Stimulated activated CD4-positive, alpha-beta T cell treated with anti-CD3 and anti-CD28 coated beads, TNF-alpha, amount 100 ng/mL, for 24 hours (primary cell): ENCODE measurements around the gene CADM1.

Experiments
- DNase-seq, 3 experiments: peaks; one replicate each; pipeline ENCODE4 v3.0.0-alpha.2; 2020; ENCODE audit warnings: low read depth in 3 of 3

CADM1 gene

DNA sequence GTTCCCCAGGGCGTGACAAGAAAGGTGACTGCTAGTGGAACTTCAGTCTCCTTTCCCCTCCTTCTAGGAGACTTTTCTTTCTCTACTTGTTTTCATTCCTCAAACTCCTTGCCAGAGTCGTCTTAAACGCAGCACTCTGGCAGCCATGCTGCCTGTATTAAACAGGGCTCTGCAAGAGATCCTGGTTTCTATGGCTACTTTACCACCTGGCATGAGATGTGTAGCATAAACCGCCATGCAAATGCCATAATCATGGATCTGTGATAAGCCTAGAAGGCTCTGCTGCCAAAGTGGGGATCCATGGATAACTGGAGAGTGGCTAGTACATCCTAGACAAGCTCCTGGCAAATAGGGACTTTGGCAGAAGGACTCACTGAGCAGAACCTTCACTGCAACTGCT, 321.1 kb downstream of the CADM1 start:
- no peak for DNase-seq

DNA sequence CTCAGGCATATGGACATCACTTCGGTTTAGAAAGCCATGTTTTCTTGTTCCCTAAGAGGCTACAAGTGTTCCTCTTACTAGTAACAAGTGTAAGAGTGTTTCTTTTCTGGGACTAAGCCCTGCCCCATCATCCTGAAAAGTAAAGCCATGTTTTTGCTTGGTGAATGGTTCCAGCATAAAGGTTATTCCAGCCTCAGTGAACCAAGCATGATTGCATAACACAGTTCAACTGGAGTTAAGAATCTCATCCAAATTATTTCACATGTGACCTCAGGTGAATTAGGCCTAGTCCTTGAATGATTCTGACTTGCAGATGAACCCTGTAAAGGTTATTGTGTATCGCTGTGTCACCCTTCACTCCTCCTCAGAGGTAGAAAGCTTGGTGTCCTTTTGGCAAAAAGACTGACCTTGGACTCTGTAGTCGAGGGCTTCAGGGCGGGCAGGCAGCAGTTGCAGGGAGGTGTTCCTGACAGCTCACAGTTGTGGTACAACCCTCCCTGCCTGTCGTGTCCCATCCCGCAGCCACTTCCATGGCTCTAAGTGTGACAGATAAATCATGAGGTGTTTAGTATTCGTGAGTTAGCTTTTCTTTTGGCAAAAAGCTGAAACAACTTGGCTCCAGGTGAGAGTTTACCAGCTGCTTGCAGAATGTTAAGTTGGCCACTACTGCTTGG, 321.8 kb downstream of the CADM1 start:
- no peak for DNase-seq

- DNase-seq: no peak
Observed at GRCh38 chr11:115181538-115181937, 322.7 kb downstream of the CADM1 start.

GRCh38 chr11:115180272-115180671, 323.9 kb downstream of the CADM1 start:
- no peak for DNase-seq

GRCh38 chr11:115179636-115180035, 324.6 kb downstream of the CADM1 start:
- DNase-seq: no peak

DNA sequence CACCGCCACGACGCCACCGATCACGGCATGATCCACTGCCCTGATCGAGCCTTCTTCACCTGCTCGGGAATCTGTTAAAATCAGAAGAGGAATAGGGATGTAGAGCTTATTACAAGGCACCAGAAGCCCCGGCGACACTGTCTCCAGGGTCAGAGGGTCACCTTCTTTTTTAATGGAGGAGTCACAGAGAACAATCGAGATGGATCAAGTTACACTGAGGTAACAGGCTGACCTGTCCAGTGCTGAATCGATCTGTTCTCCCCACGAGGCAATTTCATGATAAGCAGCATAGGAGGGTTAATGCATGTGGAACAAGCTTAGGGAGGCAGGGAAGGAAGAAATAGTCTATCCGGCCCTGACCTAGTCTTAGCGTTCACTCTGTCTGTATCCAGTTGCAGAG, 325.5 kb downstream of the CADM1 start:
- no peak for DNase-seq

- no peak for DNase-seq
Observed at GRCh38 chr11:115173136-115173535, 331.1 kb downstream of the CADM1 start.

- peak in 1 of 3 experiments; percentile 2 for DNase-seq
Observed at GRCh38 chr11:115170133-115170815, 333.9 kb downstream of the CADM1 start.

GRCh38 chr11:115169251-115169650, 335.0 kb downstream of the CADM1 start:
- DNase-seq: no peak

GRCh38 chr11:115168686-115169085, 335.5 kb downstream of the CADM1 start:
- no peak for DNase-seq

- DNase-seq: no peak
Observed at GRCh38 chr11:115168229-115168671, 336.0 kb downstream of the CADM1 start.

DNA sequence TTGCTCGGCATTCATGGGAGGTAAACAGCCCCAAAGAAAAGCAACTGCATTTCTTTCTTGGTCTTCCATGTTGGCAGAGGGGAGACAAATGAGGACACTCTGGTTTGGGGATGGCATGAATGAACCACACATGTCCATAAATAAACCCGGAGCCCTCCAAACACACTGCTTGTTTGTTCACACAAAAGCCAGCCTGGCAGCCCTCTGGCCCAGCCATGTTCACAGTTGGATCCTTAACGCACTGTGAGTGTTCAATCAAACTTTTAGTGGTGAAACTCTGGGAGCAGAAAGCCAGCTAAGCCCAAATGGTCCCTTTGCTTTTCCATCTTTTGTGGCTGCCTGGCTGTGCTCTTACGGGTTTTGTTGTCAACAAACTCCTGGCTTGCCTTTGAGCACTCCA, 336.8 kb downstream of the CADM1 start:
- DNase-seq: no peak

GRCh38 chr11:115166820-115167219, 337.4 kb downstream of the CADM1 start:
- no peak for DNase-seq

DNA sequence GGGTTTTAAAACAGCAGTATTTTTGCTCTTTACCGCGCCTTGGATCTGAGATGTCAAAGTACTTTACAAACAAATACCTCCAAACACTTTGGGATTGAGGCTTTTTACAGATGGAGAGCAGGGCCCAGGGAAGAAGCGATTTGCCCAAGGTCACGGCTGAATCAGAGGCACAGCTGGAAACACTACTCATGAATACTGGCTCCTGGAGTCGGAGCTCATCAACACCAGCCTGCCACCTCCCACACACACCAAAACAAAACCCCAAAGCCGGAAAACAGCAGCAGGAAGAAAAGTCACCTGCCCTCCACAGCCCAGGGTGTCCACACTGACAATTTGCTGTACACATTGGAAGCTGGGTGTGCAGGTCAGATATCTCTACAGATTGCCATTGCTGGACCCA, 339.4 kb downstream of the CADM1 start:
- DNase-seq: no peak

DNA sequence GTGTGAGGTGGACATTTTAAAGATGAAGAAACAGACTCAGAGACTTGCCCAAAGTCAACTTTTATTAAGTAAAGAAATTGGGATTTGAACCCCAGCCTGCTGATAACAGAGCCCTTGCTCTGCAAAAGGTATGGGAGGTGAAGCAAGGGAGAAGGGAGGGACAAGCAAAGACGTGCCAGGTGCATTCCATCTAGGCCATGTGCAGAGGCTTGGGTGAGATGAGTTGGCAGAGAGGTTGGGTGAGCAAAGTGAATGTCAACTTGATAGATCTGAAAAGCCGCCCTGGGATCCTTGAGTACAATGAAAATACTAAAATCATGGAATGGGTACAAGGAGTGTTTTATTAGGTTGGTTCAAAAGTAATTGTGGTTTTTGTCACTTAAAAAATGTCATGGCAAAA, 341.3 kb downstream of the CADM1 start:
- DNase-seq: no peak

- no peak for DNase-seq
Observed at GRCh38 chr11:115161876-115162275, 342.3 kb downstream of the CADM1 start.

GRCh38 chr11:115159207-115159606, 345.0 kb downstream of the CADM1 start:
- DNase-seq: no peak

DNA sequence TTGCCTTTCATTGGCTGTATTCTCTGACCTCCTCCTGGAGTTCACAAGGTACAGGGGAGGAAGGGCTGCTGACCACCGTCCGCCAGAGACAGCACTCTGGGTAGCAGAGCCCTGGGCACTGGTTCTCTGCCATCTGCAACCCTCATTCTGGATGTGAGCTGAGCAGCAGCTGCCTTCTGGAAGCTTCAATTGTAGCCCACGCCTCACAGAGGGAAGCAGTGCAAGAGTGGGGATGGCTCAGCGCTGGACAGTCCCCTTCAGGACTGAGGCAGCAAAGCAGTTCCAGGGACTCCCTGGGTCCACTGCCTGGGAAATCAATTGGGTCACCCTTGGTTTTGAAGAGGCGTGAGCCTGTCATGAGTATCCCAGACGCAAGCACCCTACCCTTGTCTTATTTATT, 346.2 kb downstream of the CADM1 start:
- no peak for DNase-seq

DNA sequence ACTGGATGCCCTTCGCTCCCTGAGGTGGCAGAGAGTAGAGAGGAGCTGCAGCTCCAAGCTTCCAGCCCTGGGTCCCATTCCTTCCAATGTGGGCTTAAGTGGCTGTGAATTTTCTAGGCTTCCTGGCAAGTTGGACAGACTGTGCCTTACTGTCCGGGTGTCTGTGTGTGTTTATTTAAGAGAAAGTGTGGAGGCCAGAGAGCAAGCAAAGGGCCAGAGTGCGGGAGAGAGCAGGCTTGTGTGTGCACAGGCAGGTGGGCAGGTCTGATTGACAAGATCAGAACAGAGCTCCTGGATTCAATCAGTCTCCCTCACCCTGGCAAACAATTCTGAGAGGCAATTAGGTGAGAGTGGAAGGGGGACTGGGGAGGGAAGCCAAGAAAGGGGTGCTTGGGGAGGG, 347.0 kb downstream of the CADM1 start:
- no peak for DNase-seq

DNA sequence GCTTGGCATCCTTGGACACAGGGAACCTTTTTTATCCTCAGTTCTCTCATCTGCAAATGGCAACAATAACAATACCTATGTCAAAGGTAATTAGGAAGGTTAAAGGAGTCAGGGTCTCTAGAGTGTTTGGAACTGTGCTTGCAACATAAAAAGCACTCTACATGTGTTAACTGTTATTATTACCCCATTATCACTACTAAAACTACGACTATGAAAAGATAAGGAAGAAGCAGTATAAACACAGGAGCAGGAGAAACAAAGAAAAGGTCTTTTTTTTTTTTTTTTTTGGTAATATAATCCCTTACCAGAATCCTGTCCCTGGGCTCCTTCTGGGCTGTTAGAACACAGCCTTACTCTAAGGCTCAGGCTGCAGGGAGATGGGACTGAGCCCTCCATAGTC, 348.2 kb downstream of the CADM1 start:
- no peak for DNase-seq

DNA sequence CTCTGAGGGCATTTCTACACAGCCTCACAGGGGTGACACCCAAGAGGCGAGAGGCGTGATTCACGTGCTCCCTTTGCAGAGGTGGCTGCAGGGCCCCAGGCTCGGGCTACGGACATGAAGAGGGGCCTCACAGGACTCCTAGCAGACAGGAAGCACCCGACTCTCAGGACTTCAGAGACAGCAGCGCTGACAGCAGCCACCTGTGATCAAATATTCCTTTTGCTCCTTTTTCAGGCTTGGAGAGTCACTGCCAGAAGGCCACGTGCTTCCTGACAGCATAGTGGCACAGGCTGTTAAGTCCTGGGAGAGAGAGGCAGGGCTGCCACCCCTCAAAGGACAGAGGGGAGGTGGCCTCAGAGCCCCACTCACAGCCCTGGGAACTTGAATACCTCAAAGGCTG, 348.9 kb downstream of the CADM1 start:
- DNase-seq: no peak

- DNase-seq: no peak
Observed at GRCh38 chr11:115154355-115154736, 349.9 kb downstream of the CADM1 start.

- DNase-seq: no peak
Observed at GRCh38 chr11:115153731-115154354, 350.4 kb downstream of the CADM1 start.
